Activated naive CD4-positive, alpha-beta T cell treated with Interleukin-2 at 50 U/mL for 16 hours (primary cell): ENCODE data around the gene COL20A1.

Experiments used
- DNase-seq: peaks from one replicate; pipeline ENCODE4 v3.0.0-alpha.2; 2020

Gene COL20A1

GRCh38 chr20:63278661-63279060 is 14.3 kb upstream of the COL20A1 start:
- DNase-seq, result no peak

DNA sequence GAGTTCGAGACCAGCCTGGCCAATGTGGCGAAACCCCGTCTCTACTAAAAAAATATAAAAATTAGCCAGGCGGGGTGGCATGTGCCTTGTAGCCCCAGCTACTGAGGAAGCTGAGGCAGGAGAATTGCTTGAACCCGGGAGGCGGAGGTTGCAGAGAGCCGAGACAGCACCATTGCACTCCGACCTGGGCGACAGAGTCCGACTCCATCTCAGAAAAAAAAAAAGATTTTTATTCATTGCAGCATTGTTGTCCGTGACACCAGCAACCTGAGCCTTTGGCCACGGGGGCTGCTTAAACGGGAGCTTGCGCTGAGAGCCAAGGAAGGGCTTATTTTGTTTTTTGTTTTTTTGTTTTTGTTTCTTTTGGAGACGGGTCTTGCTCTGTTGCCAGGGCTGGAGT is 13.1 kb upstream of the COL20A1 start:
- no peak for DNase-seq

GRCh38 chr20:63280371-63280770 is 12.6 kb upstream of the COL20A1 start:
- DNase-seq, result no peak

- no peak for DNase-seq
These were observed 11.9 kb upstream of the COL20A1 start for GRCh38 chr20:63280929-63281545.

- DNase-seq, result no peak
These were observed 11.0 kb upstream of the COL20A1 start for GRCh38 chr20:63281742-63282665.

GRCh38 chr20:63282946-63283345 is 10.0 kb upstream of the COL20A1 start:
- DNase-seq, result no peak

DNA sequence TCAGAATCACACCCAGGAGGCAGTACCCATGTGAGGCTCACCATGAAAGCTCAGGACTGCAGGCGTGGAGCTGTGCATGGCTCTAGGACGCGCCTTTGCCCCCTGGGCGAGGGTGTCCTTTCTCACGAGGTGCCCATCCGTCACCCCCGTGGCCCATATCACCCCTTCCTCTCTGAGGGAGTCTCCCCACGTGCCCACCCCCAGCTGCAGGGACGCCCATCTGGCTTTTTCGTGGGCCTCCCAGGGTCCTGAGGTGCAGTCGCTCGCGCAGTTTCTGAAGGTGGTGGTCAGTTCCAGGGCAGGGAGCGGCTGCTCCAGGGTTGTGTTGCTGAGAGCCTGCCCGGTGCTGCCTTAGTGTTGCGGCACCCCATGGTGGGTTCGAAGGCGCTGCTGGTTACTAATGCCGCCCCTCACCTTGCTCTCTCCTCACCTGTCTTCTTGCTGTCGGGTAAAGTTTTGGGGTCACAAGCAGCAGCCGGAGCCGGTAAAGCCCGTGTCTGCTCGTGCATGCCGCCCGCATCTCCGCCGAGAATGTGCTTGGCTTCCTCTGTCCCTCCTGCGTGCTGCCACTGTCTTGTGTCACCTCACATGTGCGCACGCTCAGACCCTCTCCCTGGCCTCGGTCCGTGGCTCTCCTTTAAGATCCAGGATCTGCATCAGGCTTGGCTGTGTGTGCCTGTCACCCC is 9.4 kb upstream of the COL20A1 start:
- no peak for DNase-seq

DNA sequence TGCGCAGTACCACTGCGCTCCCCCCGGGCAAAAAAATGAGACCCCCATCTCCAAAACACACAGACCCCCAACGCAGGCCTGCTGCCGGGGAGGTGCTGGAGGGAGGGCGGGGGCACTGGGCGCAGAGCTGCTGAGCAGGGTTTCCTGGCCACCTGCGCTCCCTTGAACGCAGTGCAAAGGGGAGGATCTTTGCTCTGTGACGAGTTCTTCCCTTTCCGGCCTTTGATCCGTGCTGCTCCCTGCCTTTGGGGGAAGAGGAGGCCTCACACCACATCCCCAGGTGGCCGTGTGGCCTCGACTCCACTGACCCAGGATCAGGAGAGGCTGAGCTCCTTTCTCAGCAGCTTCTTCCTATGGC is 8.9 kb upstream of the COL20A1 start:
- no peak for DNase-seq

- DNase-seq, result no peak
These were observed 8.4 kb upstream of the COL20A1 start for GRCh38 chr20:63284544-63284949.

DNA sequence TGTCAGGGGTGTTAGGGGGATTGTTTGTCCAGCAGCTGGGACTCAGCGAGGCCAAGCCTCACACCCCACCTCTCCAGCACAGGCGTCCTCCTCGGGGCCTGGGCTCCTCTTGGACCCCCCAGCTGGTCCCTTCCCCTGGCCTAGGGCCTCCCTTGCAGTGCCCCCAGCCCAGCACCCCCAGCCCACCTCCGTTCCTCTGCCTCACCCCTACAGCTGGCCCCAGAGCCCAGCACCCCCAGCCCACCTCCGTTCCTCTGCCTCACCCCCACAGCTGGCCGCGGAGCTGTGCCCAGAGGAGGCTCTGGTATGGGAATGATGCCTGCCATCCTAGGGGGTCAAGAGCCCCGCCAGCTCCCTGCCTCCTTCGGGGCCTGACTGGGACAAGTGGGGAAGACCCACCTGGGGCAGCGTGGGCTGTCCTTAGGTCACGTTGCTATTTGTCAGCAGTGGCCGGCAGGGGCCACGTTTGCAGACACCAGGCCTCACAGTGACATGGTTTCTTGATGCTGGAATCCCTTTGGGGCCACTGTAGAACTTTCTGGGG is 7.9 kb upstream of the COL20A1 start:
- no peak for DNase-seq

DNA sequence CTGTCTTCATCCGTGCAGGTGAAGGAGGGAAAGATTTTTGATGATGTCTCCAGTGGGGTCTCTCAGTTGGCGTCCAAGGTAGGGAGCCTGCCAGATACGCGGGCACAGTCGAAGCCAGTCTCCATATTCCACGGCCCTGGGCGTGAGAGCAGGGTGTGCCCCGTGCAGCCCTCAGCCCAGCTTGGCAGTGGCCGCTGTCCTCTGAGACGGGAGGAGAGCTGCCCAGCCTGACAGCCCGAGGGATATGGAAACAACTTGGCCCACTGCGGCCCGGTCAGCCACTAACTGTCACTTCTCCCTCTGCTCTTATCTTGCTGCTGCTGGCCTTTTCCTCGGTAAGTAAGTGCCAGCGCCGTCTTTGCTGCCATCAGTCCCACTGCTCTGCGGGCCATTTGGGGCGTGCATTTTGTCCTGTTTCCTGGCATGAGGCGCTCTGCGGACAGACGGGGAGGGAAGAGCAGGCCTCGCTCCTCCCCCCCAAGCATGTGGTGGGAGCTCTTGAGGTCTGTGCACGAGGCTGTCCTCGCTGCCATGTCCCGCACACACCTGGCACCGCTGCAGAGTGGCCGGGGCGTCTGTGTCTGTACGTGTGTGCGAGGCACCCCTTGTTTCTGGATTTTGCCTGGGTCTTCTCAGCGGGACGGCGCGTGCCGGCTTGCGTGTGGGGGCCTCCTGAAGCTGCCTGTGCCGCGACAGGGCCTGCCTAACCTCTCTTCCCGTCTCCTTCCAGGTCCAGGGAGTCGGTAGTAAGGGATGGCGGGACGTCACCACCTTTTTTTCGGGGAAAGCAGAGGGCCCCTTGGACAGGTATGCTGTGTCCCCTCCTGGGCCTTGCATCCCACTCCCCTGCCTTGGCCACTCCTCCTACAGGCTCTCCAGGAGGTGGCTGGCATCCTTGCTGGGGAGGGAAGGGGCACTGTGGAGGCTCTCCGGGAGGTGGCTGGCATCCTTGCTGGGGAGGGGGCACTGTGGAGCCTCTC is 7.1 kb upstream of the COL20A1 start:
- no peak for DNase-seq

DNA sequence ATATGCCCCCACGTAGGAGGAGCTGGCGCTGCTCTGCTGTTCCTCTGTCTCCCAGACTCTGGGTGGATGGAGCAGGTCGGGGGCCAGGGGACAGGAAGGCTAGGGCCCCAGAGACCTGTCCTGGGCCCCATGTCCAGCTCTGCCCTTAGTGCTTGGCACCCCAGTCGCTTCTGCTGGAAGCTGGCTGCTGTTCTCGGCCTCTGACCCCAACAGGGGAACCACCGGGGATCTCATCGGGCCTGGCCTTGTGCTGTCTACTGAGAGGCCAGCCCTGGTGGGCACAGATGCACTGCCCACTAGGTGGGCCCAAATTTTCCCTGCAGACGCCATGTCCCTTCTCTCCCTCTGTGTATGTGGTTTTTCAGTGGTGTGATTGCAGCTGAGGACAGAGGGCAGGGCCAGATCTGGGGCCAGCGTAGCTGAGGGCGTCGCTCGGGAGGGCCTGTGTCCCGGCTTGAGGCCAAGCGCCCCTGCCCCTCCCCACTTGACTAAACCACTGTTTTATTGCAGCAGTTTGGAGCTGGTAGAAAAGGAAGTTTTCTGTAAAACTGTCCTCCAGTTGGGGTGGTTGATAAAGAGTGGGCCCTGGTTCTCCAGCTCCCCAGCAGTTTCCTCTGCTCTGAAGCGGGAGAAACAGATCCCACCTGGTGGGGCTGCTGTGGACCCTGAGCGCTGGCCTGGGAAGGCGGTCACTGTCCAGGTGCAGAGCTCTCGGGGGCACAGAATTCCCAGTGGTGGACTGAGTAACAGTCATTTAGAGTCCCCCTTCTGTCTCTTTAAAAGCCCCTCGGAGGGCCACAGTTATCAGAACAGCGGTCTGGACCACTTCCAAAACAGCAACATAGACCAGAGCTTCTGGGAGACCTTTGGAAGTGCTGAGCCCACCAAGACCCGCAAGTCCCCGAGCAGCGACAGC is 5.9 kb upstream of the COL20A1 start:
- DNase-seq, result no peak

GRCh38 chr20:63287697-63288580 is 5.0 kb upstream of the COL20A1 start:
- no peak for DNase-seq

GRCh38 chr20:63288581-63289251 is 4.3 kb upstream of the COL20A1 start:
- no peak for DNase-seq

- no peak for DNase-seq
These were observed 3.5 kb upstream of the COL20A1 start for GRCh38 chr20:63289311-63290135.

DNA sequence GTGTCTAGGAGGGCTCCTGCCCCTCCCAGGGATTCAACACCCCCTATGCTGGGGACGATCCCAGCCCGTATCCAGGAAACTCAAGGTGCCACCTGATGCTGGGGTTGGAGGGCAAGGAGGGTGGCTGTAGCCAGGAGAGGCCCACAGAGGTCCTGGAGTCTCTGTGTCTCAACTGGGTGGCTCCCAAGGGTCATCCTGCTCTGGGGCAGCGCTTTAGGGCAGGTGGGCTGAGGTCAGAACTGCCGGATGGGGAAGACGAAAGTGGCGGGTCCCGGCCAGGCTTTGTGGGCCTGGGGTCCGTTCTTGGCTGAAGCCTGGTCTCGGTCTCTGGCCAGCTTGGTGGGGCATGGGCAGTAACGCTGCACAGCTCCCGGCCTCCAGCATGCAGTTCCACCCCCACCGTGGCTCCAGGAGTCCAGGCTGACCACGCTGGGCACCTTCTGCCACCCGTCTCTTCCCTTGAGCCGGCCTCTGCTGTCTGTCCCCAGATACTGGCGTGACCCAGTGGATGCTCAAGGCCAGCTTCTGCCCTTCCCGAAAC is 2.8 kb upstream of the COL20A1 start:
- DNase-seq, result no peak

DNA sequence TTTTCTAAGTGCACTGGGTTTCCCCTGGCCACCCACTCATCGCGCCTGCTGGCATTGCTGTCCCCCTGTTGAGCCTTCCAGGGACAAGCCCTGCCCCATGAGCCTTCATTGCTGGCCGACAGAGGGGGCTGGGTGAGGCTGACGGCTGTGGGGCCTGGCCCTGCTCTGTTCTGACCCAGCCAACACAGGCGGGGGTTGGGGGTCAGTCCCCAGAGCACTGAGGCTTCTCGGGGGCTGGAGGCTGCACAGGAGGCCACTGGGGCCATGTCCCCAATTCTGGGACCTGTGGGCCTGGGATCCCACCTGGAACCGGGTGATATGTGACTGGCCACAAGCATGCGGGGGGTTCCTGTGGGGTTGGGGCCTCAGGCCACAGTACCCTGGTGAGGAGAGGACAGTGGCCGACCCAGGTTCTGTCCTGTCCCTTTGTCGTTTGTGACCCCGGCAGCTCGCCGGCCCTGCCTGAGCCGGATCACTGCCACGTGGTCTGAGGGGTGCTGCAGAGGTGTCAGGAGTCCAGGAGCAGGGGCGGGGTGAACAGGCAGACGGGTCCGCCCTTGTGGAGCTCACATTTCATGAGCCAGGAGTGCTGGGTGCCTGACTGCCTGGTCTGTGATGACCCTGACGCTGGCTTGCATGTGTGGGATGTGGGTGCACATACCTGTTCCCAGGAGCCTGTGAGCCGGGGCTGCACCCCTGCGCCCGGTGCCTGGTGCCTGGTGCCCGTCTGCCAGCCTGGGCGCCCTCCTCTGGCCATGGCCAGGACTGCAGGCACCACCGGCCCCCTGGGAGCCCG is 2.1 kb upstream of the COL20A1 start:
- DNase-seq, result peak; percentile 67
